Duodenal mucosa (tissue), 2 donors: ENCODE measurements around the gene ENSA.
A peak's percentile ranks its signal among the peaks of the same experiment; 100 is the strongest.
"Not testable (repeated sequence)": the region's sequence is repeated elsewhere in the genome, so short reads cannot be mapped to it uniquely, and the experiment has no call there.

Experiments used
- H3K27ac ChIP-seq: one replicate; pipeline ENCODE4 v1.7.0; 2013; ENCODE audit warnings: low read depth, low read length
- H3K27me3 ChIP-seq, 2 donors: one replicate each; pipeline ENCODE4 v1.7.0; 2013; ENCODE audit warnings: low read length in 2 of 2, control low read depth in 1 of 2; ENCODE audit not compliant: insufficient read depth in 2 of 2, control insufficient read depth in 1 of 2
- H3K36me3 ChIP-seq, 2 donors: one replicate each; pipeline ENCODE4 v1.7.0; 2013; ENCODE audit warnings: low read length in 2 of 2, control low read depth in 1 of 2; ENCODE audit not compliant: insufficient read depth in 2 of 2, control insufficient read depth in 1 of 2
- H3K4me1 ChIP-seq, 2 donors: one replicate each; pipeline ENCODE4 v1.7.0; 2013; ENCODE audit warnings: low read length in 2 of 2, control low read depth in 1 of 2; ENCODE audit not compliant: insufficient read depth in 2 of 2, control insufficient read depth in 1 of 2
- H3K4me3 ChIP-seq, 2 donors: one replicate each; pipeline ENCODE4 v1.7.0; 2013; ENCODE audit warnings: low read length in 2 of 2, low read depth in 1 of 2
- H3K9ac ChIP-seq, 2 donors: one replicate each; pipeline ENCODE4 v1.7.0; 2013; ENCODE audit warnings: low read length in 2 of 2, low read depth in 1 of 2
- H3K9me3 ChIP-seq, 2 donors: one replicate each; pipeline ENCODE4 v1.7.0; 2013; ENCODE audit warnings: low read length in 2 of 2, control low read depth in 1 of 2; ENCODE audit not compliant: control insufficient read depth in 1 of 2

ENSA gene

GRCh38 chr1:150609732-150610131 is 19.7 kb downstream of the ENSA start:
- H3K4me1 ChIP-seq: peaks cover 36 to 45% of the 10 kb centered on the region in 2 donors
- H3K9ac ChIP-seq: no peak overlapping the region

GRCh38 chr1:150606463-150607142 is 22.8 kb downstream of the ENSA start:
- no peak overlapping the region for H3K4me3 ChIP-seq
- peaks cover 10 to 24% of the 10 kb centered on the region in 2 donors for H3K4me1 ChIP-seq
- no peak overlapping the region for H3K9ac ChIP-seq
- no peak overlapping the region for H3K27ac ChIP-seq
- H3K9me3 ChIP-seq: no peaks in the 10 kb centered on the region
- H3K36me3 ChIP-seq: peaks cover 0 to 3% of the 10 kb centered on the region in 2 donors
- no peaks in the 10 kb centered on the region for H3K27me3 ChIP-seq

More at GRCh38 chr1:150609732-150610131, 19.7 kb downstream of the ENSA start:
- no peaks in the 10 kb centered on the region for H3K27me3 ChIP-seq
- H3K9me3 ChIP-seq: no peaks in the 10 kb centered on the region
- peaks cover 0 to 4% of the 10 kb centered on the region in 2 donors for H3K36me3 ChIP-seq
- no peak overlapping the region for H3K4me3 ChIP-seq
- no peak overlapping the region for H3K27ac ChIP-seq

GRCh38 chr1:150605451-150605731 is 24.0 kb downstream of the ENSA start:
- not testable (repeated sequence) for H3K27ac ChIP-seq, H3K4me3 ChIP-seq, H3K36me3 ChIP-seq, H3K9ac ChIP-seq, H3K9me3 ChIP-seq, H3K27me3 ChIP-seq
- peaks cover 0 to 18% of the 10 kb centered on the region in 2 donors for H3K4me1 ChIP-seq

GRCh38 chr1:150604226-150604588 is 25.2 kb downstream of the ENSA start:
- Histone ChIP-seq H3K27me3 (no peaks in the 10 kb centered on the region), H3K27ac (peak overlapping the region; percentile 61), H3K4me3 (no peak overlapping the region), H3K9me3 (no peaks in the 10 kb centered on the region), H3K4me1 (peaks cover 0 to 12% of the 10 kb centered on the region in 2 donors), H3K9ac (no peak overlapping the region), H3K36me3 (no peaks in the 10 kb centered on the region)

- Histone ChIP-seq H3K4me3 (no peak overlapping the region), H3K36me3 (no peaks in the 10 kb centered on the region), H3K27ac (no peak overlapping the region), H3K4me1 (peaks cover 0 to 10% of the 10 kb centered on the region in 2 donors), H3K27me3 (no peaks in the 10 kb centered on the region), H3K9ac (no peak overlapping the region), H3K9me3 (no peaks in the 10 kb centered on the region)
Observed at GRCh38 chr1:150603711-150604110, 25.7 kb downstream of the ENSA start.

- H3K36me3 ChIP-seq, H3K9me3 ChIP-seq, H3K27me3 ChIP-seq, H3K4me3 ChIP-seq, H3K9ac ChIP-seq, H3K27ac ChIP-seq: not testable (repeated sequence)
- H3K4me1 ChIP-seq: peaks cover 0 to 10% of the 10 kb centered on the region in 2 donors
Observed at GRCh38 chr1:150602372-150602771, 27.0 kb downstream of the ENSA start.

GRCh38 chr1:150601540-150601939 is 27.9 kb downstream of the ENSA start:
- H3K9ac ChIP-seq: no peak overlapping the region
- peaks cover under 1 to 15% of the 10 kb centered on the region in 2 donors for H3K4me1 ChIP-seq
- H3K4me3 ChIP-seq: no peak overlapping the region

GRCh38 chr1:150598346-150598745 is 31.1 kb downstream of the ENSA start:
- not testable (repeated sequence) for H3K27me3 ChIP-seq, H3K9ac ChIP-seq, H3K4me1 ChIP-seq, H3K9me3 ChIP-seq, H3K36me3 ChIP-seq, H3K27ac ChIP-seq, H3K4me3 ChIP-seq

More at GRCh38 chr1:150601540-150601939, 27.9 kb downstream of the ENSA start:
- Histone ChIP-seq H3K27me3 (no peaks in the 10 kb centered on the region), H3K27ac (no peak overlapping the region), H3K36me3 (no peaks in the 10 kb centered on the region), H3K9me3 (no peaks in the 10 kb centered on the region)

GRCh38 chr1:150596976-150597375 is 32.4 kb downstream of the ENSA start:
- Histone ChIP-seq H3K27ac (peak overlapping the region; percentile 13), H3K36me3 (no peaks in the 10 kb centered on the region), H3K4me1 (peaks cover 9 to 10% of the 10 kb centered on the region in 2 donors), H3K27me3 (no peaks in the 10 kb centered on the region), H3K9ac (no peak overlapping the region), H3K4me3 (no peak overlapping the region), H3K9me3 (no peaks in the 10 kb centered on the region)

- Histone ChIP-seq H3K27me3 (no peaks in the 10 kb centered on the region), H3K27ac (no peak overlapping the region), H3K4me1 (peaks cover 9 to 10% of the 10 kb centered on the region in 2 donors), H3K4me3 (no peak overlapping the region), H3K36me3 (no peaks in the 10 kb centered on the region), H3K9me3 (no peaks in the 10 kb centered on the region), H3K9ac (no peak overlapping the region)
Observed at GRCh38 chr1:150596095-150596892, 33.1 kb downstream of the ENSA start.
